ENCODE data around the gene VPS4A. TPM values are rescaled to one million over a fixed set of nuclear protein-coding genes. Genes with fewer than 3 reads are reported as not detected.

VPS4A gene
- total RNA-seq, 2 donors from 2014 or later: 28.6 to 37.8 TPM

DNA sequence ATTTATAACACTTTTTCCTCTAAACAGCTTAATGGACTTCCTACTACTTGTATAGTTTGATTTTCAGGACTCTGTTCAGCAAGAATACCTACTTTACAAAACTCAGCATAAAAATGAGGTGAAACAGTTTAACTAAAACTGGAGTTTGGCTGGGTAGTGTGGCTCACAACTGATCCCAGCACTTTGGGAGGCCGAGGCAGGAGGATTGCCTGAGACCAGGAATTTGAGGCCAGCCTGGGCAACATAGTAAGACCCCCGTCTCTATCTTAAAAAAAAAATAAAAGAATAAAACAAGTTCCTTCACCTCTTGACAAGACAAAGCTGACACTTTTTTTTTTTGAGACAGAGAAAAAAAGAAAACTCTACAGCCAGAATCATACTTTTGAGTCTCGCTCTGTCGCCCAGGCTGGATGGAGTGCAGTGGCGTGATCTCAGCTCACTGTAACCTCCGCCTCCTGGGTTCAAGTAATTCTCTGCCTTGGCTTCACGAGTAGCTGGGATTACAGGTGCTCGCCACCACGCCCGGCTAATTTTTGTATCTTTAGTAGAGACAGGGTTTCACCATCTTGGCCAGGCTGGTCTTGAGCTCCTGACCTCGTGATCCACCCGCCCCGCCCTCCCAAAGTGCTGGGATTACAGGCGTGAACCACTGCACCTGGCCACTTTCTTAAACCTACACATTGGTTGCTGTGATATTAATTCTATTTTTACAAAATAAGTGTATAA, 16.6 kb downstream of the VPS4A start:
- Mint-ChIP-seq H3K4me1 (peaks cover 21% of the 10 kb centered on the region), H3K27ac (no peak overlapping the region), H3K27me3 (ENCODE audit: insufficient read depth) (no peaks in the 10 kb centered on the region), H3K36me3 (ENCODE audit: low read depth) (peaks cover 68% of the 10 kb centered on the region), H3K4me3 (peak overlapping the region; percentile 70), H3K9me3 (no peaks in the 10 kb centered on the region)
- peak; percentile 21 for DNase-seq
- H3K4me1 ChIP-seq (ENCODE audit: control insufficient read depth, insufficient read depth, low read length): no peaks in the 10 kb centered on the region
- TF ChIP-seq, protein P1, sequence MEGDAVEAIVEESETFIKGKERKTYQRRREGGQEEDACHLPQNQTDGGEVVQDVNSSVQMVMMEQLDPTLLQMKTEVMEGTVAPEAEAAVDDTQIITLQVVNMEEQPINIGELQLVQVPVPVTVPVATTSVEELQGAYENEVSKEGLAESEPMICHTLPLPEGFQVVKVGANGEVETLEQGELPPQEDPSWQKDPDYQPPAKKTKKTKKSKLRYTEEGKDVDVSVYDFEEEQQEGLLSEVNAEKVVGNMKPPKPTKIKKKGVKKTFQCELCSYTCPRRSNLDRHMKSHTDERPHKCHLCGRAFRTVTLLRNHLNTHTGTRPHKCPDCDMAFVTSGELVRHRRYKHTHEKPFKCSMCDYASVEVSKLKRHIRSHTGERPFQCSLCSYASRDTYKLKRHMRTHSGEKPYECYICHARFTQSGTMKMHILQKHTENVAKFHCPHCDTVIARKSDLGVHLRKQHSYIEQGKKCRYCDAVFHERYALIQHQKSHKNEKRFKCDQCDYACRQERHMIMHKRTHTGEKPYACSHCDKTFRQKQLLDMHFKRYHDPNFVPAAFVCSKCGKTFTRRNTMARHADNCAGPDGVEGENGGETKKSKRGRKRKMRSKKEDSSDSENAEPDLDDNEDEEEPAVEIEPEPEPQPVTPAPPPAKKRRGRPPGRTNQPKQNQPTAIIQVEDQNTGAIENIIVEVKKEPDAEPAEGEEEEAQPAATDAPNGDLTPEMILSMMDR (conservative IDR thresholded peaks at IDR 0.05): no peak
- H3K9ac ChIP-seq (ENCODE audit: extremely low read depth, low read length, poor library complexity, severe bottlenecking): no peak overlapping the region
- no peaks in the 10 kb centered on the region for H3K9me3 ChIP-seq (ENCODE audit: control insufficient read depth, low read length)
- H3K27me3 ChIP-seq (ENCODE audit: control insufficient read depth, insufficient read depth, low read length, poor library complexity, severe bottlenecking): no peaks in the 10 kb centered on the region
- WGBS, 2 experiments (ENCODE audit: insufficient coverage in 1 of 2, insufficient read length in 1 of 2): 95 to 97% methylated on average over 5 to 14 of the region's 14 CpGs
- peaks cover 70% of the 10 kb centered on the region for H3K36me3 ChIP-seq (ENCODE audit: control insufficient read depth, insufficient read depth, low read length)
- no peak overlapping the region for H3K27ac ChIP-seq (ENCODE audit: low read depth, low read length)
- H3K4me3 ChIP-seq (ENCODE audit: low read length): no peak overlapping the region

- H3K4me1 ChIP-seq (ENCODE audit: control insufficient read depth, insufficient read depth, low read length): no peaks in the 10 kb centered on the region
- H3K4me3 Mint-ChIP-seq: peak overlapping the region; percentile 70
- DNase-seq: no peak
- no peak overlapping the region for H3K27ac ChIP-seq (ENCODE audit: low read depth, low read length)
- H3K27ac Mint-ChIP-seq: no peak overlapping the region
- TF ChIP-seq, protein P1 (conservative IDR thresholded peaks at IDR 0.05): no peak
- no peaks in the 10 kb centered on the region for H3K9me3 ChIP-seq (ENCODE audit: control insufficient read depth, low read length)
- H3K36me3 Mint-ChIP-seq (ENCODE audit: low read depth): peaks cover 67% of the 10 kb centered on the region
- H3K9ac ChIP-seq (ENCODE audit: extremely low read depth, low read length, poor library complexity, severe bottlenecking): peak overlapping the region; percentile 44
- H3K4me1 Mint-ChIP-seq: peaks cover 21% of the 10 kb centered on the region
- H3K4me3 ChIP-seq (ENCODE audit: low read length): peak overlapping the region; percentile 88
- H3K27me3 Mint-ChIP-seq (ENCODE audit: insufficient read depth): no peaks in the 10 kb centered on the region
- H3K27me3 ChIP-seq (ENCODE audit: control insufficient read depth, insufficient read depth, low read length, poor library complexity, severe bottlenecking): no peaks in the 10 kb centered on the region
- 83% methylated on average over 9 to 10 of the region's 10 CpGs for WGBS, 2 experiments (ENCODE audit: insufficient coverage in 1 of 2, insufficient read length in 1 of 2)
- H3K9me3 Mint-ChIP-seq: no peaks in the 10 kb centered on the region
- H3K36me3 ChIP-seq (ENCODE audit: control insufficient read depth, insufficient read depth, low read length): peaks cover 73% of the 10 kb centered on the region
These were observed 17.7 kb downstream of the VPS4A start for GRCh38 chr16:69328854-69329316.

GRCh38 chr16:69329369-69330285, 18.5 kb downstream of the VPS4A start:
- peak overlapping the region; percentile 44 for H3K9ac ChIP-seq (ENCODE audit: extremely low read depth, low read length, poor library complexity, severe bottlenecking)
- DNase-seq: peak; percentile 67
- H3K4me3 Mint-ChIP-seq: peak overlapping the region; percentile 70
- H3K4me3 ChIP-seq (ENCODE audit: low read length): peak overlapping the region; percentile 88
- no peaks in the 10 kb centered on the region for H3K27me3 Mint-ChIP-seq (ENCODE audit: insufficient read depth)
- TF ChIP-seq, protein P1 (conservative IDR thresholded peaks at IDR 0.05): no peak
- H3K27ac Mint-ChIP-seq: peak overlapping the region; percentile 55
- H3K36me3 ChIP-seq (ENCODE audit: control insufficient read depth, insufficient read depth, low read length): peaks cover 75% of the 10 kb centered on the region
- no peaks in the 10 kb centered on the region for H3K9me3 ChIP-seq (ENCODE audit: control insufficient read depth, low read length)
- H3K27ac ChIP-seq (ENCODE audit: low read depth, low read length): peak overlapping the region; percentile 64
- no peaks in the 10 kb centered on the region for H3K27me3 ChIP-seq (ENCODE audit: control insufficient read depth, insufficient read depth, low read length, poor library complexity, severe bottlenecking)
- peaks cover 68% of the 10 kb centered on the region for H3K36me3 Mint-ChIP-seq (ENCODE audit: low read depth)
- WGBS, 2 experiments (ENCODE audit: insufficient coverage in 1 of 2, insufficient read length in 1 of 2): 9 to 19% methylated on average over 25 to 77 of the region's 77 CpGs
- H3K9me3 Mint-ChIP-seq: no peaks in the 10 kb centered on the region
- peaks cover 21% of the 10 kb centered on the region for H3K4me1 Mint-ChIP-seq
- no peaks in the 10 kb centered on the region for H3K4me1 ChIP-seq (ENCODE audit: control insufficient read depth, insufficient read depth, low read length)

Data from endodermal cell (in vitro differentiated cells).